ENCODE results near the gene TTYH3.
"Not testable (repeated sequence)": the region's sequence is repeated elsewhere in the genome, so short reads cannot be mapped to it uniquely, and the experiment has no call there.

The TTYH3 gene

DNA sequence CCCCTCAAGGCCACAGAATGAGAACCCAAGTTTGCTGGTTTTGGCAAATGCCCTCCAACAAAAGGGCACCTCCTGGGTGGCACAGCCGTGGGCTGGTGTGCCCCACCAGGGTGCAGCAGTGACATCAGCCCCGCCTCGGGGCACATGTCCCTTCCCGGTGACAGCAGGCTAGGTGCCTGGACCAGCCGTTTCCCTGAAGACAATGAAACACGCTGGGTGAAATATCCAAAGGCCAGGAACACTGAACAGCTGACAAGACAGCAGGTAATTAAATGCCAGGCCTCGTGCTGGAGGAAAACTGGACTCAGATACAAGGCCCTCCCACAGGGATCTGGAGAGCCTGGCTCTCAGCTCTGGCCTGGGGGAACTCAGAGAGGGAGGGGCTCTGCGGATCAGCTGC, 44.8 kb downstream of the TTYH3 start:
- H3K4me3 ChIP-seq (ENCODE audit: insufficient read depth, low read depth, low read length); H3K27ac ChIP-seq (ENCODE audit: insufficient read depth, low read depth, low read length, poor library complexity, severe bottlenecking); H3K27me3 ChIP-seq (ENCODE audit: control insufficient read depth, insufficient read depth, low read length, poor library complexity, severe bottlenecking); H3K4me1 ChIP-seq (ENCODE audit: control insufficient read depth, insufficient read depth, low read length); H3K9me3 ChIP-seq (ENCODE audit: control insufficient read depth, low read length); H3K36me3 ChIP-seq (ENCODE audit: control insufficient read depth, insufficient read depth, low read length): not testable (repeated sequence)
- 77 to 89% methylated on average over 6 to 7 of the region's 8 CpGs for WGBS, 2 experiments

DNA sequence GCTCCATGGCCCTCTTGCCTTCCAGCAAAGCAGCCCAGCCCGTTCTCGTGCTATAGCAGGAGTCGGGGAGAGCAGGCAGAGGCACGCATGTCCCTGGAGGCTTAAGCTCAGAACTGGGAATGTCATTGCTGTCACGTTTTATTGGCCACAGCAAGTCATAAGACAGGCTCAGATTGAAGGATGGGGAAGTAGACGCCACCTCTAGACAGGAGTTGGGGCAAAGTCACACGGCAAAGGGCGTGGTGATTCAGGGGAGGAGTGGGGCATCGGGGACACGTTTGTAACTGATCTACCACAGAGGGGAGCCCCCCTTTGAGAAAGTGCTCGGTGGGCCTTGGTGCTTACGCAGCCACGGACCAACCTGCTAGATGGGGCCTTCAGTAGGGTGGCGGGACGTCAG, 46.7 kb downstream of the TTYH3 start:
- not testable (repeated sequence) for H3K36me3 ChIP-seq (ENCODE audit: control insufficient read depth, insufficient read depth, low read length); H3K4me1 ChIP-seq (ENCODE audit: control insufficient read depth, insufficient read depth, low read length); H3K4me3 ChIP-seq (ENCODE audit: insufficient read depth, low read depth, low read length); H3K27ac ChIP-seq (ENCODE audit: insufficient read depth, low read depth, low read length, poor library complexity, severe bottlenecking); H3K27me3 ChIP-seq (ENCODE audit: control insufficient read depth, insufficient read depth, low read length, poor library complexity, severe bottlenecking); H3K9me3 ChIP-seq (ENCODE audit: control insufficient read depth, low read length)
- WGBS, 2 experiments, result 91 to 95% methylated on average over 10 to 12 of the region's 15 CpGs

DNA sequence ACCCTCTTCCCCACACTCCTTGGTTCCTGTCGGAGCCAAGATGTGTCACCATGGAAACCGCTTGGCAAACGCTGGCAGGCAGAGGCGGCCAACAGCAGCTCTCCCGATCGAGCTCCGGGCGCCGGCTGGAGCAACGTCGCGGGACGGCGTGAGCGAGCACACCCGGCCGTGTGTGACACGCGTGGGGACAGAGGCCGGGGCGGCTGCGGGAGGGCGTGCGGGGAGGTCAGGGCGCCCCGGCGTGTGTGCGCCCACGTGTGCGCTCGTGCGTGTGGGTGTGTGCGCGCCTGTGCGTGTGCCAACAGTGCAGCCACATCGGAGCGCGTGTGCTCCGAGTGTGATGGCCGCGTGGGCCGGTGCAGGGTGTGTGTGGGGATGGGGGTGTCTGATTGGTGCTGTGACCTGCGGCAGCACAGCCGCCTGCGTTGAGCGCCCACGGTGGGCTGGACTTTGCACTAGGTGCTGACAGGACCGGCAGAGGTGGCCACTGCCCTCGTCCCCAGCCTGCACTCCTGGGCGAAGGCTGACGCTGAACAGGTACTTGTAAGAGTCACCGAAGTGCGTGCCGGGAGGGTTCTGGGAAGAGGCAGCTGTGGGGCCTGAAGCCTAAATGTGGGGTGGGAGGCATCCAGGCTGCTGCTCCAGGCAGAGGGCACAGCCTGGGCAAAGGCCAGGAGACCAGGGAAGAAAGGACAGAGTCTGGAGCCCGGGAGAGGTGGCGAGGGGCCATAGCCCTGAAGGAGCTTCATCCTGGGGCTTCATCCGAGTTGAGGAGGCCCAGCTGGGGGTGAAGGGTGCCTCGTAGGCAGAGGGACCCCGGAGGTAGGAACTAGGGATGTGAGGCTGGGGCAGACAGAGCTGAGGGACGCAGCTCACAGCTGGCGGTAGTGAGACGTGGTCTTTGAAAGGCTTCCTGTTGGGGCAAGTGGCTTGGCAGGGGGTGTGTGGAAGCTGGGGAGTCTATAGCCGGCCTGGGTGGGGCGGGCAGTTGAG, 47.6 kb downstream of the TTYH3 start:
- 91 to 93% methylated on average over 58 to 63 of the region's 64 CpGs for WGBS, 2 experiments

DNA sequence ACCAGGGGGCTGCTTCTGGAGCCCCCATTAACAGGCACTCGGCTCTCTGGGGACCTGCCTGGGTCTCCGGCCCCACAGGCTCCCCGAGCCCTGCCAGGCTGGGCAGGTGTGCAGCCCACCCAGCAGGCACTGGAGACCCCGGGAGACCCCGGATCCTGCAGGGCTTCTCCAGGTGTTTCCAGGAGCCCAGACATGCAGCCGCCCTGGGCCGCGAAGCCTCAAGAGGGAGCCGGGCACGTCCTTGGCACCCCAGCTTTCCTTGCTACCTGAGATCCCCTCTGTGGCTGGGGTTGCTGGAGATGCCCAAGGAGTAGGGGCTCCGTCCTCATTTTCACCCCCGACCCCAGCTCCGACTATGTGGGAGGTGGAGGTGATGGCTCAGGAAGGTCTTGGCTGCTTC, 48.5 kb downstream of the TTYH3 start:
- Histone ChIP-seq H3K27me3 (ENCODE audit: control insufficient read depth, insufficient read depth, low read length, poor library complexity, severe bottlenecking) (no peaks in the 10 kb centered on the region), H3K9me3 (ENCODE audit: control insufficient read depth, low read length) (no peaks in the 10 kb centered on the region), H3K4me1 (ENCODE audit: control insufficient read depth, insufficient read depth, low read length) (no peaks in the 10 kb centered on the region), H3K27ac (ENCODE audit: insufficient read depth, low read depth, low read length, poor library complexity, severe bottlenecking) (no peak overlapping the region), H3K36me3 (ENCODE audit: control insufficient read depth, insufficient read depth, low read length) (no peaks in the 10 kb centered on the region), H3K4me3 (ENCODE audit: insufficient read depth, low read depth, low read length) (no peak overlapping the region)
- 93 to 95% methylated on average over 13 of the region's 13 CpGs for WGBS, 2 experiments

More for the DNA sequence above, 47.6 kb downstream of the TTYH3 start:
- not testable (repeated sequence) for H3K36me3 ChIP-seq (ENCODE audit: control insufficient read depth, insufficient read depth, low read length); H3K27me3 ChIP-seq (ENCODE audit: control insufficient read depth, insufficient read depth, low read length, poor library complexity, severe bottlenecking); H3K4me3 ChIP-seq (ENCODE audit: insufficient read depth, low read depth, low read length); H3K4me1 ChIP-seq (ENCODE audit: control insufficient read depth, insufficient read depth, low read length); H3K9me3 ChIP-seq (ENCODE audit: control insufficient read depth, low read length); H3K27ac ChIP-seq (ENCODE audit: insufficient read depth, low read depth, low read length, poor library complexity, severe bottlenecking)

- H3K27ac ChIP-seq (ENCODE audit: insufficient read depth, low read depth, low read length, poor library complexity, severe bottlenecking), result no peak overlapping the region
- no peaks in the 10 kb centered on the region for H3K4me1 ChIP-seq (ENCODE audit: control insufficient read depth, insufficient read depth, low read length)
- WGBS, 2 experiments, result 51 to 55% methylated on average over 27 of the region's 27 CpGs
- no peaks in the 10 kb centered on the region for H3K9me3 ChIP-seq (ENCODE audit: control insufficient read depth, low read length)
- no peak overlapping the region for H3K4me3 ChIP-seq (ENCODE audit: insufficient read depth, low read depth, low read length)
- H3K27me3 ChIP-seq (ENCODE audit: control insufficient read depth, insufficient read depth, low read length, poor library complexity, severe bottlenecking), result peaks cover 1% of the 10 kb centered on the region
- H3K36me3 ChIP-seq (ENCODE audit: control insufficient read depth, insufficient read depth, low read length), result no peaks in the 10 kb centered on the region
Measured at GRCh38 chr7:2680792-2681490, 49.2 kb downstream of the TTYH3 start.

GRCh38 chr7:2681929-2682799, 50.4 kb downstream of the TTYH3 start:
- Histone ChIP-seq H3K36me3 (ENCODE audit: control insufficient read depth, insufficient read depth, low read length) (no peaks in the 10 kb centered on the region), H3K4me1 (ENCODE audit: control insufficient read depth, insufficient read depth, low read length) (no peaks in the 10 kb centered on the region), H3K4me3 (ENCODE audit: insufficient read depth, low read depth, low read length) (no peak overlapping the region), H3K9me3 (ENCODE audit: control insufficient read depth, low read length) (no peaks in the 10 kb centered on the region), H3K27me3 (ENCODE audit: control insufficient read depth, insufficient read depth, low read length, poor library complexity, severe bottlenecking) (peaks cover 13% of the 10 kb centered on the region), H3K27ac (ENCODE audit: insufficient read depth, low read depth, low read length, poor library complexity, severe bottlenecking) (no peak overlapping the region)
- 89% methylated on average over 27 of the region's 27 CpGs for WGBS, 2 experiments

DNA sequence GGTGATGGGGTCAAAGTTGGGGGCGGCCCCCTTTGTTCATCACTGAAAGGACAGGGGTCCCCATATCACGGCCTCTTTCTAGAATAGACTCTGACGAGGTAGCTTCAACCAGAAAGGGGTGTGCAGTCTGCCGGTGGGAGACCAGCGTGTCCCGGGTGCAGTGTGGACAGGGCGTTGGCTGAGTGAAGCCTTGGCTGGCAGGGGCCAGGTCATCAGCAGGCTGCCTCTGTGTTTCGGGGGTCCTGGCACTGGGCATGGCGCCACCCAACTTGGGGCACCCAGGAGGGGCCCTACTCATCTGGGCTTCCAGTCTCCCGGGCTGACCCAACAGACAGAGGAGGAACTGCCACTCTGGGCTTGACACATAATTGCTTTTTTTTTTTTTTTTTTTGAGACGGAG, 52.7 kb downstream of the TTYH3 start:
- peaks cover 37% of the 10 kb centered on the region for H3K27me3 ChIP-seq (ENCODE audit: control insufficient read depth, insufficient read depth, low read length, poor library complexity, severe bottlenecking)
- H3K9me3 ChIP-seq (ENCODE audit: control insufficient read depth, low read length), result no peaks in the 10 kb centered on the region
- no peak overlapping the region for H3K27ac ChIP-seq (ENCODE audit: insufficient read depth, low read depth, low read length, poor library complexity, severe bottlenecking)
- H3K4me1 ChIP-seq (ENCODE audit: control insufficient read depth, insufficient read depth, low read length), result peaks cover 7% of the 10 kb centered on the region
- 89 to 90% methylated on average over 10 of the region's 11 CpGs for WGBS, 2 experiments
- no peak overlapping the region for H3K4me3 ChIP-seq (ENCODE audit: insufficient read depth, low read depth, low read length)
- no peaks in the 10 kb centered on the region for H3K36me3 ChIP-seq (ENCODE audit: control insufficient read depth, insufficient read depth, low read length)

GRCh38 chr7:2686101-2686500, 54.3 kb downstream of the TTYH3 start:
- Histone ChIP-seq H3K27ac (ENCODE audit: insufficient read depth, low read depth, low read length, poor library complexity, severe bottlenecking) (no peak overlapping the region), H3K36me3 (ENCODE audit: control insufficient read depth, insufficient read depth, low read length) (no peaks in the 10 kb centered on the region), H3K9me3 (ENCODE audit: control insufficient read depth, low read length) (no peaks in the 10 kb centered on the region), H3K4me1 (ENCODE audit: control insufficient read depth, insufficient read depth, low read length) (peaks cover 7% of the 10 kb centered on the region), H3K4me3 (ENCODE audit: insufficient read depth, low read depth, low read length) (no peak overlapping the region), H3K27me3 (ENCODE audit: control insufficient read depth, insufficient read depth, low read length, poor library complexity, severe bottlenecking) (peaks cover 48% of the 10 kb centered on the region)
- WGBS, 2 experiments, result 94 to 95% methylated on average over 14 of the region's 14 CpGs

DNA sequence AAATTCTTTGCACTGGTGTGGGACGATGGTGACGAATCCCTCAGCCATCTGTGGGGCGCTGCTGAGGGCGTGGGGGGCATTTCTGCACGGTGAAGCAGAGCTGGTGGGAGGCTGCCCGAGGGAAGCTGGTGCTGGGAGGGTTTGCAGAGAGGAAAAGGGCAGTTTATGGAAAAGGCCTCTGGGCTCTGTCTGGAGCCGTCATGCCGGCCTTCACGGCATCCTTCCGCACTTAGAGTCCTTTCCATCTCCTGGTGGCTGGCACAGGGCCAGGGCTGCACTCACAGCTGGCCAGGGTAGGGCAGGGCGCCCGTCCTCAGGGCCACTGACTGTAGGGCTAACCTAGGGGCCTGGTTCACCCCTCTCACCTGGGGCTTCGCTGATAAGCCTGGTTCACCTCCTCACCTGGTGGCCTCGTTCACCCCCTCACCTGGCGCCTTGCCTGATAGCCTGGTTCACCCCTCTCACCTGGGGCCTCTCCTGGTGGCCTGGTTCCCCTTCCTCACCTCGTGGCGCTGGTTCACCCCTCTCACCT, 55.6 kb downstream of the TTYH3 start:
- Histone ChIP-seq H3K27me3 (ENCODE audit: control insufficient read depth, insufficient read depth, low read length, poor library complexity, severe bottlenecking) (peaks cover 48% of the 10 kb centered on the region), H3K27ac (ENCODE audit: insufficient read depth, low read depth, low read length, poor library complexity, severe bottlenecking) (no peak overlapping the region), H3K4me3 (ENCODE audit: insufficient read depth, low read depth, low read length) (no peak overlapping the region), H3K9me3 (ENCODE audit: control insufficient read depth, low read length) (no peaks in the 10 kb centered on the region), H3K36me3 (ENCODE audit: control insufficient read depth, insufficient read depth, low read length) (no peaks in the 10 kb centered on the region), H3K4me1 (ENCODE audit: control insufficient read depth, insufficient read depth, low read length) (peaks cover 7% of the 10 kb centered on the region)
- 83 to 84% methylated on average over 17 of the region's 17 CpGs for WGBS, 2 experiments

Data from ectodermal cell (in vitro differentiated cells).